Jurkat, Clone E6-1 (cell line): ENCODE measurements around the gene U2SURP.
"Not testable (repeated sequence)": the region's sequence is repeated elsewhere in the genome, so short reads cannot be mapped to it uniquely, and the experiment has no call there.

Experiments
- DNase-seq: peaks from one replicate; pipeline ENCODE4 v3.0.0-alpha.2; 2011; ENCODE audit warnings: low read depth, low spot score
- H3K4me3 ChIP-seq: 2 replicates; pipeline ENCODE4 v1.5.1; 2011; ENCODE audit warnings: mild to moderate bottlenecking, low read length, control low read depth, moderate library complexity

U2SURP gene

GRCh38 chr3:143002083-143002712 lies 828 bp downstream of the U2SURP start:
- peak; percentile 28 for DNase-seq

GRCh38 chr3:143002727-143003126 lies 1.4 kb downstream of the U2SURP start:
- peak overlapping the region; percentile 96 for H3K4me3 ChIP-seq
- DNase-seq = peak; percentile 4

More at GRCh38 chr3:143002083-143002712, 828 bp downstream of the U2SURP start:
- H3K4me3 ChIP-seq = peak overlapping the region; percentile 96

DNA sequence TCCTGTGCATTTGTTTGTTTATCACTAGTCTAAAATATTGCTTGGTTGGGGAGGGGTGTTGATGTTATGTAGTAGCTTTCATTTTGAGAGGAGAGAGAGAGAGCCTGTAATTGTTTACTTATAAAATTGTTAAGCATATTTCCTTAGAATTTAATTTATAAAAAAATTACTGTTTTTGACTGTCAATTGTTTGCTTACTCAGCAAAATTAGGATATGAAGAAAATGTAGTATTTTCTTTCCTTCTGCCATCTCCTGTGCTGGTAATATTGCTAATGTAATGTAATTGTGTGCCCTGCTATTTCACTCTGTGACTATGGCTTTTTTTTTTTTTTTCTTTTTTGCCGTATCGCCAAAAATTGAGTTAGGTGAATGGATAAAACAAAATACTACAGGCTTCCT lies 3.5 kb downstream of the U2SURP start:
- DNase-seq = no peak
- H3K4me3 ChIP-seq = no peak overlapping the region

GRCh38 chr3:143010024-143010423 lies 8.7 kb downstream of the U2SURP start:
- DNase-seq = no peak
- H3K4me3 ChIP-seq = no peak overlapping the region

DNA sequence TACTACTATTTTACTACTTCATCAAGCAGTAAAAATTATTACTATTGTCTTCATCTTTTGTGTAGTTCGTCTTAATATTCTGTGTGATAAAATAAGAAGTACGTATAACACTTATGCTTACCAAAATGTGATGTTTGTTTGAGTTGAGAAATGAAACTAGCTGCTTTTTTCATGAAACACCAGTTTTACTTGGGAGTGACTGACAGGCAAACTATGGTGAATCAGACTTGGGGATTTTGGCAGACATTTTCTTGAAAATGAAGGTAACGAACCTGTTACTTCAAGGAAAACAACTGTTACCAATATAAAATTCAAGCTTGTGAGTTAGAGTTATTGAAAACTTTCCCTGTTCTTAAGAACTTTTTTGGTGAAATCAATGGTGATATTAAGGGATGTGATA lies 10.3 kb downstream of the U2SURP start:
- no peak overlapping the region for H3K4me3 ChIP-seq
- no peak for DNase-seq

DNA sequence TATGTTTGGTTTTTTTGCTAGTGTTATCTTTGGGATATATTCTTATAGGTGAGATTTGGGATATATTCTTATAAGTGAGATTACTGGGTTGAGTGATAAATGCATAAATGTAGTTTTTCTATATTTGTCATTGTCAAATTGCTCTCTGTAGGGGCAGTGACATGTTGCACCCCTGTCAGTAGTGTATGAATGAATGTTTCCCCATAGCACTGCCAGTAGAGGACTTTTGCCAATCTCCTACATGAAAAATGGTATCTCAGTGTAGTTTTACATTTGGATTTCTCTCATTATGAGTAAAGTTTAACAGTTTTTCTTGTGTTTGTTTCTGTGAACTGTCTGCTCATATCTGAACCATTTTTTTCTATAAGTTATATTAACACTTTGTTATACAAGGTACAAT lies 13.6 kb downstream of the U2SURP start:
- no peak overlapping the region for H3K4me3 ChIP-seq
- no peak for DNase-seq

- H3K4me3 ChIP-seq = no peak overlapping the region
- DNase-seq = peak; percentile 4
These were observed 15.1 kb downstream of the U2SURP start for GRCh38 chr3:143016321-143016972.

- no peak overlapping the region for H3K4me3 ChIP-seq
- no peak for DNase-seq
These were observed 23.1 kb downstream of the U2SURP start for GRCh38 chr3:143024351-143024960.

DNA sequence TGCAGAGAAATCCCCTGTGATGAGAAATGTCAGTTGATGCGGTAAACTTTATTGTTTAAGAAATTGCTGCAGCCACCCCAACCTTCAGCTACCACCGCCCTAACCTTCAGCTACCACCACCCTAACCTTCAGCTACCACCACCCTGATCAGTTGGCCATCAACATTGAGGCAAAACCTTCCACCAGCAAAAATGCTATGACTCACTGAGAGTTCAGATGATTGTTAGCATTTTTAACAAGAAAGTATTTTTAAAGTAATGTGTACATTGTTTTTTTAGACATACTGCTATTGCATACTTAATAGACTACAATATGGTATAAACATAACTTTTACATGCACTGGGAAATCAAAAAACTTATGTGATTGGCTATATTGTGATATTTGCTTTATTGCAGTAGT lies 30.0 kb downstream of the U2SURP start:
- DNase-seq = no peak
- no peak overlapping the region for H3K4me3 ChIP-seq

DNA sequence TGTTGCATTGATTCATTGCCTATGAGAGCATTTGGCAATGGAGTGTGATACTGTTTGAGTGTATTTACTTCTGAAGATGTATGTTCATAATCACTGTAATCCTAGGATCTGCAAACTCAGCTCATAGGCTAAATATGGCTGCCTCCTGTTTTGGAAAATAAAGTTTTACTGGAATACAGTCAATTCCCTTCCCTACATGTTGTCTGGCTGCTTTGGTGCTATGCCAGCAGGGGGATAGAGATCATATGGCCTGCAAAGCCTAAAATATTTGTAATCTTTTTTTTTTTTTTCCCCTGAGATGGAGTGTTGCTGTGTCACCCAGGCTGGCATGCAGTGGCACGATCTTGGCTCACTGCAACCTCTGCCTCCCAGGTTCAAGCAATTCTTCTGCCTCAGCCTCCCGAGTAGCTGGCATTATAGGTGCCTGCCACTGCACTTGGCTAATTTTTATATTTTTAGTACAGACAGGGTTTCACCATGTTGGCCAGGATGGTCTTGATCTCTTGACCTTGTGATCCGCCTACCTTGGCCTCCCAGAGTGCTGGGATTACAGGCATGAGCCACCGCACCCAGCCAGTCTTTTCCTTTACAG lies 30.5 kb downstream of the U2SURP start:
- DNase-seq, H3K4me3 ChIP-seq: not testable (repeated sequence)

- DNase-seq = no peak
- H3K4me3 ChIP-seq = no peak overlapping the region
These were observed 34.3 kb downstream of the U2SURP start for GRCh38 chr3:143035466-143036211.

DNA sequence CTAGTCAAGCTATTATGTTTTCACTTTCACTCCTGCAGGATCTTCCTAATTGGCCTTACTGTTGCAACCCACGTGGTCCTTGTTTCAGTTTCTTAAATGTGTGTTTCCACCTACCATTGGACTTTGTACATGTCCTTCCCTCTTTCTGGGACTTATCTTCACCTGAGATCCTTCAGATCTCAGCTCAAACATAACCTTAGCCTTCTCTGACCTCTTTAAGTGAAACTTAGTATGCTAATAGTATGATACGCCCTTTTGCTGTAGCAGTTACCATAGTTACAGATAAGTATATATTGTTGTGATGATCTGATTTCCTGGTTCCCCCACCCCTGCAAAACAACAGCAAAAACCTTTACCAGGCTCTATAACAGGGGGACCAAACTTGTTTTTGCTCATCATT lies 35.2 kb downstream of the U2SURP start:
- DNase-seq = no peak
- H3K4me3 ChIP-seq = no peak overlapping the region

DNA sequence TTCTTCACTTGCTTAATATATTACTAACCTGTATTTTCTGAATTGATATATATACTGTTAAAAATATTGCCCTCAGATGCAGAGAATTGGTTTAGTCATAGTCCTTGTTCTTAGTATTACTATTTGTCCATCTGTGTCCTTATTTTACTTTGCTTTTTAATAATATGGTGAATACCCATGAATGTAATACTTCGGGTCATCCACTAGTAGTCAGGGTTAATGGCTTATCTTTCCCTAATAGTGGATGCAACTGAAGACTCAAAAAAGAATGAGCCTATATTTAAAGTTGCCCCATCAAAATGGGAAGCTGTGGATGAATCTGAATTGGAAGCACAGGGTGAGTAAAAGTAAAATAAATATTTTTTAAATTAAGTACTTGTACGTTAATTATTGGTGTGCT lies 36.5 kb downstream of the U2SURP start:
- no peak overlapping the region for H3K4me3 ChIP-seq
- DNase-seq = no peak

DNA sequence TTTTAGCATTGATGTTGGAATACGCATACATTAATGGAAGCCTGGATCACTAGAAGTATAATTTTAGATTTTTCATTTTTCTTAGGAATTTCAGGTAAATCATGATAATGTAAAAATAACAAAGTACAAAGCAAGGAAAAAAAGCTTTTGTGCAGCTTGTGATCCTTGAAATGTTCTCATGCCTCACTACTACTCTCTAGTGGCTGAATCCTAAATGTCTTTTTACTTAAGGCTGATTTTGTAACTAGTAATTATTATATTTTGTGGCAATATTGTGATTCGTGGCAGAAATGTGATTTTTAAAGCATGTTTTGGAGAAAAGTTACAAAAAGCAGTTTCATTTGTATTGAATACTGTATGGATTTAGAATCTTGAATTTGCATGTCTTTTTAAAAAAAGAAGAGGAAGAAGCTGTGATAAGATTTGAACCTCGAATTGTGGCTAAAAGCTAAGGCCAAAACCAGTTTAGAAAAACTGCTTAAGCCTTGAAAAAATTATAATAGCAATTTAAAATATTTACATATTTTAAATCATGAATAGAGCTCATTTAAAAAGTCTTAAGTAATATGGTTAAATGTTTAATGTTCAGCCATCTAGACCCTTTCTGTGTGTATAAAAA lies 39.0 kb downstream of the U2SURP start:
- peak; percentile 11 for DNase-seq

GRCh38 chr3:143041903-143042302 lies 40.5 kb downstream of the U2SURP start:
- DNase-seq = no peak
- no peak overlapping the region for H3K4me3 ChIP-seq

More for the DNA sequence above, 39.0 kb downstream of the U2SURP start:
- H3K4me3 ChIP-seq = no peak overlapping the region

DNA sequence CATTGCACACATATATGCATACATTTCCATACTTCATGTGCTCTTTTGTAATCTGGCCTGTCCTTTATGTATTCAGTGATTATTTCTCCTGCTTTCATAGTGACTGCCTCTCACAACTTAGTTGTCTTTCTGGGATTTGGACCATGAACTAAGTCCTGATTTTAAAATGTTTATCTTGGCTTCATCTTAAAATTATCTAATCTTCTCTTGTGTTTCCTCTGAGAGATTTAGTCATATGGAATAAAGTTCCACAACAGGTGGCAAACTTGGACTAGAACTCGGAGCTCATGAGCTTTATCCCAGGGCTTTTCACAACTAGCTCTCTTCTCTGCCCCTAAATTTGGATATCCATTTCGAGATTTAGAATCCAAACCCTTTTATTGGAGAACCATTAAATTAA lies 44.3 kb downstream of the U2SURP start:
- DNase-seq = no peak
- H3K4me3 ChIP-seq = no peak overlapping the region

GRCh38 chr3:143046075-143046474 lies 44.7 kb downstream of the U2SURP start:
- not testable (repeated sequence) for DNase-seq

DNA sequence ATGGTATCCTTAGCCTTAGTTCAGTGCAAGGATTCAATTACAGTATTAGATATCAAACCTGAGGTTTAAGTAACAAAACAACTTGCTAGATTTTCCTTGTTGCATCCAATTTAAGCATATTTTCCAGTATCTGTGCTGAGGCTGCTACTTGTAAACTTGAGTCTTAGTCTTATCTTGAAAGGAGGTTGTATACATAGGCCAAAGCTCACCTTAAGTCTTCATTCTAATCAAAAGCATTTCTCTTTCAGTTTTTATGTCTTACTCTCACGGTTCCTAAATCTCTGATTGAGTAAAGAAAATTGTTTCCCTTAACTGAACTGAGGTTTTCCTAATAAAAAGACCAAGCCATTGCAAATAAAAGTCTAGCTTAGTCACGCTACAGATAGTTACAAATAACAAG lies 52.6 kb downstream of the U2SURP start:
- no peak for DNase-seq
- H3K4me3 ChIP-seq = no peak overlapping the region

More at GRCh38 chr3:143046075-143046474, 44.7 kb downstream of the U2SURP start:
- H3K4me3 ChIP-seq = not testable (repeated sequence)

- H3K4me3 ChIP-seq = no peak overlapping the region
- DNase-seq = no peak
These were observed 55.0 kb downstream of the U2SURP start for GRCh38 chr3:143056372-143056771.
